PC-3 (cell line): ENCODE data around the gene SPATA6L. TPM values are rescaled to one million over a fixed set of nuclear protein-coding genes. Genes with fewer than 3 reads are reported as not detected.

ENCODE experiments used
- ATAC-seq: fragments of 200-7000 bp; cut with Tn5 transposase; 2 replicates; pipeline ENCODE4 v1.9.1; 2020; ENCODE audit warnings: mild to moderate bottlenecking, moderate library complexity
- BruUV-seq: library from RNA; stranded (reverse); fragments of 400-500 nt; replicated peaks from 2 replicates; lab custom pipeline; 2021; lab: Mats Ljungman, UMichigan
- CTCF ChIA-PET: fragments of 300-600 bp; sonication (Branson Sonifier 250); formaldehyde crosslinking; loops from one replicate; lab custom pipeline; 2022; ENCODE audit warnings: antibody characterized with exemption; lab: Charles Lee
- POLR2A ChIA-PET: fragments of 300-600 bp; sonication (Branson Sonifier 250); formaldehyde crosslinking; loops from one replicate; lab custom pipeline; 2022; ENCODE audit warnings: antibody characterized with exemption; ENCODE audit not compliant: unreplicated experiment; lab: Charles Lee
- DNase-seq: peaks from one replicate; pipeline ENCODE4 v3.0.0-alpha.2; 2015
- H2AFZ ChIP-seq: fragments of 300-600 bp; sonication (generic); 2 replicates; pipeline ENCODE4 v1.6.0; 2016; ENCODE audit warnings: antibody characterized with exemption, low read length
- H3F3A ChIP-seq: fragments of 300-600 bp; sonication (generic); one replicate; pipeline ENCODE4 v1.6.0; 2017; ENCODE audit warnings: antibody characterized with exemption, low read length, control low read depth, mild to moderate bottlenecking; ENCODE audit not compliant: unreplicated experiment
- H3K27ac ChIP-seq: fragments of 300-600 bp; sonication (generic); 2 replicates; pipeline ENCODE4 v1.5.1; 2016; ENCODE audit warnings: mild to moderate bottlenecking, low read length
- H3K27me3 ChIP-seq: fragments of 300-600 bp; sonication (generic); 2 replicates; pipeline ENCODE4 v1.6.1; 2016; ENCODE audit warnings: low read length, mixed read lengths
- H3K36me3 ChIP-seq: fragments of 300-600 bp; sonication (generic); 2 replicates; pipeline ENCODE4 v1.6.1; 2016; ENCODE audit warnings: low read depth, mixed run types, low read length, mixed read lengths
- H3K4me1 ChIP-seq: fragments of 300-600 bp; sonication (generic); 2 replicates; pipeline ENCODE4 v1.5.1; 2016; ENCODE audit warnings: low read length; ENCODE audit not compliant: insufficient read depth
- H3K4me2 ChIP-seq: fragments of 300-600 bp; sonication (generic); 2 replicates; pipeline ENCODE4 v1.6.0; 2016; ENCODE audit warnings: low read length
- H3K4me3 ChIP-seq: fragments of 300-600 bp; sonication (generic); 2 replicates; pipeline ENCODE4 v1.5.1; 2016; ENCODE audit warnings: mild to moderate bottlenecking, low read length, mixed read lengths
- H3K79me2 ChIP-seq: fragments of 300-600 bp; sonication (generic); 2 replicates; pipeline ENCODE4 v1.6.1; 2017; ENCODE audit warnings: low read length, mixed read lengths
- H3K9ac ChIP-seq: fragments of 300-600 bp; sonication (generic); 2 replicates; pipeline ENCODE4 v1.6.0; 2016; ENCODE audit warnings: mild to moderate bottlenecking, low read length
- H3K9me2 ChIP-seq: fragments of 300-600 bp; sonication (generic); replicated peaks from 2 replicates; pipeline ENCODE4 v1.6.1; 2016; ENCODE audit warnings: mixed run types, low read length, mixed read lengths
- H3K9me3 ChIP-seq: fragments of 300-600 bp; sonication (generic); 2 replicates; pipeline ENCODE4 v1.6.1; 2016; ENCODE audit warnings: low read length, mixed read lengths
- H4K20me1 ChIP-seq: fragments of 300-600 bp; sonication (generic); 2 replicates; pipeline ENCODE4 v1.6.1; 2016; ENCODE audit warnings: low read length, mixed read lengths
- CTCF ChIP-seq: fragments of 300-600 bp; sonication (generic); conservative IDR thresholded peaks from 2 replicates; pipeline ENCODE4 v1.5.1; 2017; ENCODE audit warnings: antibody characterized with exemption, low read depth, mild to moderate bottlenecking, low read length
- EZH2 ChIP-seq: fragments of 300-600 bp; sonication (generic); IDR thresholded peaks from one replicate; pipeline ENCODE4 v1.6.1; 2017; ENCODE audit warnings: antibody characterized with exemption, mild to moderate bottlenecking, low read length; ENCODE audit not compliant: unreplicated experiment
- EZH2phosphoT487 ChIP-seq: fragments of 300-600 bp; sonication (generic); IDR thresholded peaks from 2 replicates; pipeline ENCODE4 v1.6.1; 2018; ENCODE audit warnings: mild to moderate bottlenecking, antibody characterized with exemption, low read length, borderline replicate concordance
- intact Hi-C: fragments of 100-400 bp; cut with micrococcal nuclease; formaldehyde crosslinking; loops from 2 replicates; pipeline ENCODE4 v1.9.0; 2023
- total RNA-seq: library from RNA; depleted of rRNA; stranded (reverse); fragments of >200 nt; gene quantifications from 2 replicates; pipeline ENCODE4 v1.2.3, GENCODE V29; 2014

The SPATA6L gene
- total RNA-seq, 1 experiment from 2014 or later, result not detected

DNA sequence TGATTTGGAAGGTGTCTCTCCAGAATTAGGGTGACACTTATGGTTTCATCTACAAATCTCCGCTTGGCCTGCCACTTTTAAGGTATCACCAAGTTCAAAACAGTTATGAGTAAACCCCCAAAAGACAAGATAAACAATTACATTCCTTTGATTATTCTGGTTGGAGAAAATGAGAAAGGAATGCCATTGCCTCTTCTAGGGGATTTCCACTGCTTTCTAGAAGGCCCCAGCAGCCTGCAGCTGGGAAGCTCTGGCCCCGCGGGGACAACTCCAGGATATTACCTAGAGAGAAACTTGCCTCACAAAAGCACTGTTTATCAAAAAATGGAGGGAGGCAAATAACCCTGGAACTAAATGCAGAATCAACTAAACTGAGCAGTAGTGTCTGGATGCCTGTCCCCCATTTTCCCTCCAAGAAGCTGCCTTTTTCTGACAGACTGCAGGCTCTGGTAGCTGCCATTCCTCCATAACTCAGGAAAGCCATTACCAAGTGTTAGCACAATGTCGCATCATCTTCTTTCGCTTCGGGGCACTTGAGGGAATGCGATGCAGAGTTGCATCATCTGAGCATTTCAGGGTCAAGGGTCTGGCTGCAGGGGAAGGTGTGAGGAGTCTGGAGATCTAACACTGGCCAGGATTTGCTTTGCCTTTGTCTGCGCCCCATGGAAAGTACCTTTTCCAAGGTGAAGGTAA lies 75.7 kb downstream of the SPATA6L start:
- no peaks in the 10 kb centered on the region for H3K9me2 ChIP-seq
- no peaks in the 10 kb centered on the region for H3K4me1 ChIP-seq
- no peak overlapping the region for H3K9ac ChIP-seq
- no peaks in the 10 kb centered on the region for H3K9me3 ChIP-seq
- CTCF ChIA-PET, result no interaction called here
- TF ChIP-seq EZH2 (no peak), CTCF (no peak), EZH2phosphoT487 (no peak)
- H3K27me3 ChIP-seq, result no peaks in the 10 kb centered on the region
- ATAC-seq (no peak), DNase-seq (no peak)
- H3F3A ChIP-seq, result no peaks in the 10 kb centered on the region
- H4K20me1 ChIP-seq, result no peaks in the 10 kb centered on the region
- no TSS peak for BruUV-seq
- no peak overlapping the region for H2AFZ ChIP-seq
- H3K4me3 ChIP-seq, result no peak overlapping the region
- intact Hi-C loops, result no loop called here
- no peaks in the 10 kb centered on the region for H3K36me3 ChIP-seq
- no peak overlapping the region for H3K4me2 ChIP-seq
- H3K79me2 ChIP-seq, result no peaks in the 10 kb centered on the region
- POLR2A ChIA-PET, result no interaction called here
- no peak overlapping the region for H3K27ac ChIP-seq

- ChIA-PET CTCF (no interaction called here), POLR2A (no interaction called here)
- Histone ChIP-seq H3F3A (no peaks in the 10 kb centered on the region), H3K36me3 (no peaks in the 10 kb centered on the region), H2AFZ (no peak overlapping the region), H3K79me2 (no peaks in the 10 kb centered on the region), H3K4me2 (no peak overlapping the region), H3K9me2 (no peaks in the 10 kb centered on the region), H3K4me1 (no peaks in the 10 kb centered on the region), H3K9me3 (no peaks in the 10 kb centered on the region), H3K4me3 (no peak overlapping the region), H3K27ac (no peak overlapping the region), H3K27me3 (no peaks in the 10 kb centered on the region), H3K9ac (no peak overlapping the region), H4K20me1 (no peaks in the 10 kb centered on the region)
- intact Hi-C loops, result no loop called here
- DNase-seq (no peak), ATAC-seq (no peak)
- BruUV-seq, result no TSS peak
- no peak for TF ChIP-seq EZH2
- TF ChIP-seq EZH2phosphoT487, result no peak
- TF ChIP-seq CTCF, result no peak
These were observed 77.6 kb downstream of the SPATA6L start for GRCh38 chr9:4588721-4589120.

DNA sequence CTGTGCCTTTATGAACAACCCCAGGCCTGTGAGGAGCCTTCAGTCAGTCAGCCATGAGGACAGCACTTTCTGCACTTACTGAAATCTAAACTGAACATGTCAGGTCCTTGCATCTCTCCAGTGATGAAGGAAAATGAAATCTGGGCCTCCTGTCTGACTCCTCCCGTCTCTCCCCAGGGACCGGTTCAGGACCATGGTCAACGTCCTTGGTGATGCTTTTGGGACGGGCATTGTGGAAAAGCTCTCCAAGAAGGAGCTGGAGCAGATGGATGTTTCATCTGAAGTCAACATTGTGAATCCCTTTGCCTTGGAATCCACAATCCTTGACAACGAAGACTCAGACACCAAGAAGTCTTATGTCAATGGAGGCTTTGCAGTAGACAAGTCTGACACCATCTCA lies 81.1 kb downstream of the SPATA6L start:
- intact Hi-C loops, result no loop called here
- H3K27ac ChIP-seq, result no peak overlapping the region
- no peak for DNase-seq

More for the DNA sequence above, 81.1 kb downstream of the SPATA6L start:
- H3K4me3 ChIP-seq, result no peak overlapping the region
- H3K9me3 ChIP-seq, result no peaks in the 10 kb centered on the region
- H3K9me2 ChIP-seq, result no peaks in the 10 kb centered on the region
- no TSS peak for BruUV-seq
- H3K9ac ChIP-seq, result no peak overlapping the region
- H2AFZ ChIP-seq, result no peak overlapping the region
- H4K20me1 ChIP-seq, result no peaks in the 10 kb centered on the region
- H3K4me2 ChIP-seq, result no peak overlapping the region
- TF ChIP-seq EZH2, result no peak
- no peak for TF ChIP-seq EZH2phosphoT487
- no peak for TF ChIP-seq CTCF
- no peaks in the 10 kb centered on the region for H3K27me3 ChIP-seq
- no peaks in the 10 kb centered on the region for H3K4me1 ChIP-seq
- ChIA-PET CTCF (no interaction called here), POLR2A (no interaction called here)
- ATAC-seq, result no peak
- no peaks in the 10 kb centered on the region for H3F3A ChIP-seq
- H3K79me2 ChIP-seq, result no peaks in the 10 kb centered on the region
- no peaks in the 10 kb centered on the region for H3K36me3 ChIP-seq
